SJSA1 (cell line): ENCODE results near the gene TNRC6B. TPM values are rescaled to one million over a fixed set of nuclear protein-coding genes. Genes with fewer than 3 reads are reported as not detected.
A peak's percentile ranks its signal among the peaks of the same experiment; 100 is the strongest.
"Not testable (repeated sequence)": the region's sequence is repeated elsewhere in the genome, so short reads cannot be mapped to it uniquely, and the experiment has no call there.

Experiments used
- DNase-seq, 2 experiments: peaks; one replicate each; pipeline ENCODE4 v3.0.0-alpha.2; 2015 to 2020; ENCODE audit warnings: low spot score in 2 of 2, low read depth in 1 of 2
- H3K27ac ChIP-seq: fragments of 250-450 bp; sonication (Bioruptor Pico); 2 replicates; pipeline ENCODE4 v1.5.1; 2020; ENCODE audit warnings: mild to moderate bottlenecking, moderate library complexity
- H3K27me3 ChIP-seq: fragments of 250-450 bp; sonication (Bioruptor Pico); replicated peaks from 2 replicates; pipeline ENCODE4 v1.5.1; 2020; ENCODE audit warnings: mild to moderate bottlenecking, moderate library complexity
- H3K36me3 ChIP-seq: fragments of 250-450 bp; sonication (Bioruptor Pico); 2 replicates; pipeline ENCODE4 v1.5.1; 2020; ENCODE audit warnings: mild to moderate bottlenecking
- H3K4me1 ChIP-seq: fragments of 250-450 bp; sonication (Bioruptor Pico); replicated peaks from 2 replicates; pipeline ENCODE4 v1.6.1; 2021; ENCODE audit warnings: mild to moderate bottlenecking
- H3K4me3 ChIP-seq: fragments of 250-450 bp; sonication (Bioruptor Pico); 2 replicates; pipeline ENCODE4 v1.5.1; 2020; ENCODE audit warnings: mild to moderate bottlenecking
- H3K9me3 ChIP-seq: fragments of 250-450 bp; sonication (Bioruptor Pico); replicated peaks from 2 replicates; pipeline ENCODE4 v1.5.1; 2020; ENCODE audit warnings: mild to moderate bottlenecking
- total RNA-seq: library from RNA; depleted of rRNA; stranded (reverse); fragments of >200 nt; shearing (Covaris generic); gene quantifications from 2 replicates; pipeline ENCODE4 v1.2.3, GENCODE V29; 2014

Gene TNRC6B
- total RNA-seq, 1 experiment from 2014 or later: 16.6 TPM

GRCh38 chr22:40308999-40309573 lies 131.4 kb downstream of the TNRC6B start:
- no peak overlapping the region for H3K4me3 ChIP-seq
- peak overlapping the region; percentile 96 for H3K27ac ChIP-seq
- peaks cover 34% of the 10 kb centered on the region for H3K4me1 ChIP-seq
- H3K27me3 ChIP-seq: no peaks in the 10 kb centered on the region
- peaks cover 54% of the 10 kb centered on the region for H3K36me3 ChIP-seq
- DNase-seq: peak in 1 of 2 experiments; percentile 5
- no peaks in the 10 kb centered on the region for H3K9me3 ChIP-seq

- no peak overlapping the region for H3K4me3 ChIP-seq
- H3K27me3 ChIP-seq: no peaks in the 10 kb centered on the region
- H3K9me3 ChIP-seq: no peaks in the 10 kb centered on the region
- H3K27ac ChIP-seq: peak overlapping the region; percentile 96
- H3K36me3 ChIP-seq: peaks cover 59% of the 10 kb centered on the region
- peaks cover 34% of the 10 kb centered on the region for H3K4me1 ChIP-seq
- DNase-seq: no peak
Observed at GRCh38 chr22:40309631-40310030, 131.9 kb downstream of the TNRC6B start.

- peaks cover 65% of the 10 kb centered on the region for H3K36me3 ChIP-seq
- no peaks in the 10 kb centered on the region for H3K27me3 ChIP-seq
- no peaks in the 10 kb centered on the region for H3K9me3 ChIP-seq
- peaks cover 34% of the 10 kb centered on the region for H3K4me1 ChIP-seq
- peak overlapping the region; percentile 5; the same call in 1 of the 2 replicates for H3K4me3 ChIP-seq
- peak overlapping the region; percentile 96 for H3K27ac ChIP-seq
- peak; percentile 75 to 79 for DNase-seq
Observed at GRCh38 chr22:40310081-40310767, 132.5 kb downstream of the TNRC6B start.

GRCh38 chr22:40310768-40311120 lies 133.0 kb downstream of the TNRC6B start:
- Histone ChIP-seq H3K4me3 (no peak overlapping the region), H3K27me3 (no peaks in the 10 kb centered on the region), H3K9me3 (no peaks in the 10 kb centered on the region), H3K4me1 (peaks cover 34% of the 10 kb centered on the region), H3K27ac (peak overlapping the region; percentile 96), H3K36me3 (peaks cover 70% of the 10 kb centered on the region)
- DNase-seq: peak in 1 of 2 experiments; percentile 70

GRCh38 chr22:40311646-40312045 lies 133.9 kb downstream of the TNRC6B start:
- not testable (repeated sequence) for H3K27me3 ChIP-seq, H3K4me3 ChIP-seq, H3K27ac ChIP-seq, H3K9me3 ChIP-seq, DNase-seq
- Histone ChIP-seq H3K4me1 (peaks cover 34% of the 10 kb centered on the region), H3K36me3 (peaks cover 79% of the 10 kb centered on the region)

GRCh38 chr22:40312050-40312449 lies 134.3 kb downstream of the TNRC6B start:
- Histone ChIP-seq H3K9me3 (no peaks in the 10 kb centered on the region), H3K4me3 (no peak overlapping the region), H3K36me3 (peaks cover 81% of the 10 kb centered on the region), H3K4me1 (peaks cover 34% of the 10 kb centered on the region), H3K27ac (no peak overlapping the region), H3K27me3 (no peaks in the 10 kb centered on the region)
- no peak for DNase-seq

- no peak for DNase-seq
- Histone ChIP-seq H3K4me3 (no peak overlapping the region), H3K36me3 (peaks cover 80% of the 10 kb centered on the region), H3K4me1 (peaks cover 34% of the 10 kb centered on the region), H3K27ac (no peak overlapping the region), H3K9me3 (no peaks in the 10 kb centered on the region), H3K27me3 (no peaks in the 10 kb centered on the region)
Observed at GRCh38 chr22:40313007-40313406, 135.3 kb downstream of the TNRC6B start.

- H3K4me1 ChIP-seq: peaks cover 27% of the 10 kb centered on the region
Observed at GRCh38 chr22:40314041-40314440, 136.3 kb downstream of the TNRC6B start.

GRCh38 chr22:40320687-40321086 lies 143.0 kb downstream of the TNRC6B start:
- Histone ChIP-seq H3K27ac (no peak overlapping the region), H3K4me1 (peaks cover 46% of the 10 kb centered on the region), H3K36me3 (peaks cover 49% of the 10 kb centered on the region), H3K9me3 (no peaks in the 10 kb centered on the region), H3K27me3 (no peaks in the 10 kb centered on the region), H3K4me3 (no peak overlapping the region)
- no peak for DNase-seq

More at GRCh38 chr22:40314041-40314440, 136.3 kb downstream of the TNRC6B start:
- Histone ChIP-seq H3K4me3 (no peak overlapping the region), H3K36me3 (peaks cover 78% of the 10 kb centered on the region), H3K27ac (no peak overlapping the region), H3K27me3 (no peaks in the 10 kb centered on the region), H3K9me3 (no peaks in the 10 kb centered on the region)
- no peak for DNase-seq

GRCh38 chr22:40322021-40322420 lies 144.3 kb downstream of the TNRC6B start:
- H3K4me1 ChIP-seq: peaks cover 57% of the 10 kb centered on the region
- H3K9me3 ChIP-seq: no peaks in the 10 kb centered on the region
- no peak overlapping the region for H3K27ac ChIP-seq
- H3K4me3 ChIP-seq: no peak overlapping the region
- peaks cover 38% of the 10 kb centered on the region for H3K36me3 ChIP-seq
- no peaks in the 10 kb centered on the region for H3K27me3 ChIP-seq
- DNase-seq: peak in 1 of 2 experiments; percentile 33

GRCh38 chr22:40322818-40323447 lies 145.2 kb downstream of the TNRC6B start:
- H3K9me3 ChIP-seq: no peaks in the 10 kb centered on the region
- peaks cover 30% of the 10 kb centered on the region for H3K36me3 ChIP-seq
- H3K27me3 ChIP-seq: no peaks in the 10 kb centered on the region
- H3K27ac ChIP-seq: no peak overlapping the region
- no peak for DNase-seq
- peaks cover 66% of the 10 kb centered on the region for H3K4me1 ChIP-seq
- no peak overlapping the region for H3K4me3 ChIP-seq

- no peaks in the 10 kb centered on the region for H3K27me3 ChIP-seq
- H3K4me3 ChIP-seq: no peak overlapping the region
- H3K36me3 ChIP-seq: peaks cover 23% of the 10 kb centered on the region
- no peak overlapping the region for H3K27ac ChIP-seq
- no peaks in the 10 kb centered on the region for H3K9me3 ChIP-seq
- H3K4me1 ChIP-seq: peaks cover 70% of the 10 kb centered on the region
- DNase-seq: no peak
Observed at GRCh38 chr22:40323681-40324171, 146.0 kb downstream of the TNRC6B start.

- Histone ChIP-seq H3K9me3 (no peaks in the 10 kb centered on the region), H3K4me3 (no peak overlapping the region), H3K36me3 (peaks cover 20% of the 10 kb centered on the region), H3K4me1 (peaks cover 70% of the 10 kb centered on the region), H3K27ac (no peak overlapping the region), H3K27me3 (no peaks in the 10 kb centered on the region)
- no peak for DNase-seq
Observed at GRCh38 chr22:40324468-40325305, 147.0 kb downstream of the TNRC6B start.
